CD14-positive monocyte (primary cell): ENCODE data around the gene LHFPL3. TPM values are rescaled to one million over a fixed set of nuclear protein-coding genes. Genes with fewer than 3 reads are reported as not detected.

ENCODE experiments used
- DNase-seq, 3 donors: peaks; one replicate each; pipeline ENCODE4 v3.0.0-alpha.2; 2011 to 2022
- H2AFZ ChIP-seq: 2 replicates; pipeline ENCODE4 v1.6.0; 2012; ENCODE audit warnings: mild to moderate bottlenecking, low read depth, low read length, inconsistent platforms; ENCODE audit not compliant: insufficient read depth, poor library complexity, severe bottlenecking
- H3K27ac ChIP-seq, 2 donors: 1 replicate in 1 of 2; 2 replicates in 1 of 2; pipeline ENCODE4 v1.5.1; 2012 to 2013; ENCODE audit warnings: low read length in 2 of 2, control low read depth in 1 of 2, inconsistent platforms in 1 of 2, low read depth in 1 of 2, mild to moderate bottlenecking in 1 of 2
- H3K27me3 ChIP-seq, 2 donors: one replicate each; pipeline versions ENCODE4 v1.6.0 to v1.6.1; 2011 to 2013; ENCODE audit warnings: low read length in 2 of 2; ENCODE audit not compliant: control insufficient read depth in 2 of 2, insufficient read depth in 2 of 2
- H3K36me3 ChIP-seq, 2 donors: replicated peaks in 1 of 2; 1 replicate in 1 of 2; 2 replicates in 1 of 2; pipeline versions ENCODE4 v1.5.1 to v1.6.1; 2012 to 2013; ENCODE audit warnings: low read length in 2 of 2, control low read depth in 1 of 2, inconsistent platforms in 1 of 2, mild to moderate bottlenecking in 1 of 2; ENCODE audit not compliant: insufficient read depth in 2 of 2, control insufficient read depth in 1 of 2
- H3K4me1 ChIP-seq, 2 donors: 1 replicate in 1 of 2; 2 replicates in 1 of 2; pipeline versions ENCODE4 v1.5.1 to v1.6.1; 2012 to 2013; ENCODE audit warnings: low read length in 2 of 2, control low read depth in 1 of 2, inconsistent platforms in 1 of 2, mild to moderate bottlenecking in 1 of 2, moderate library complexity in 1 of 2; ENCODE audit not compliant: insufficient read depth in 2 of 2, control insufficient read depth in 1 of 2
- H3K4me2 ChIP-seq: replicated peaks from 2 replicates; pipeline ENCODE3; 2012; ENCODE audit warnings: low read length, moderate library complexity, mild to moderate bottlenecking; ENCODE audit not compliant: poor library complexity, severe bottlenecking; ENCODE audit errors: extremely low read depth
- H3K4me3 ChIP-seq, 3 experiments: fragments of 200-600 bp in 1 of 3; sonication (generic) in 1 of 3; replicated peaks in 1 of 3; 1 replicate in 2 of 3; 2 replicates in 1 of 3; pipeline ENCODE4 v1.5.1; 2011 to 2013; ENCODE audit warnings: low read length in 3 of 3, mild to moderate bottlenecking in 3 of 3, control low read depth in 2 of 3, low read depth in 2 of 3, inconsistent platforms in 1 of 3, moderate library complexity in 1 of 3
- H3K79me2 ChIP-seq: 2 replicates; pipeline ENCODE4 v1.6.0; 2012; ENCODE audit warnings: mild to moderate bottlenecking, control low read depth, inconsistent platforms, low read length, moderate library complexity; ENCODE audit not compliant: insufficient read depth
- H3K9ac ChIP-seq: 2 replicates; pipeline ENCODE4 v1.6.0; 2017; ENCODE audit warnings: low read length, mild to moderate bottlenecking; ENCODE audit not compliant: insufficient read depth, poor library complexity, severe bottlenecking
- H3K9me3 ChIP-seq, 2 donors: replicated peaks in 1 of 2; 1 replicate in 1 of 2; 2 replicates in 1 of 2; pipeline versions ENCODE4 v1.5.1 to v1.6.1; 2012 to 2013; ENCODE audit warnings: low read length in 2 of 2, control low read depth in 1 of 2; ENCODE audit not compliant: control insufficient read depth in 1 of 2, insufficient read depth in 1 of 2
- H4K20me1 ChIP-seq: 2 replicates; pipeline ENCODE4 v1.6.0; 2012; ENCODE audit warnings: mild to moderate bottlenecking, low read length, control low read depth, moderate library complexity; ENCODE audit not compliant: insufficient read depth
- H3K27ac Mint-ChIP-seq, 7 donors: one replicate each; pipeline ENCODE4 v1.8.0; 2020; ENCODE audit warnings: mild to moderate bottlenecking in 7 of 7, mixed read lengths in 7 of 7, moderate library complexity in 6 of 7, inconsistent platforms in 2 of 7
- H3K27me3 Mint-ChIP-seq, 3 donors: one replicate each; pipeline ENCODE4 v1.8.0; 2021 to 2022; ENCODE audit warnings: low read depth in 3 of 3, mild to moderate bottlenecking in 3 of 3, mixed read lengths in 3 of 3, moderate library complexity in 3 of 3, inconsistent platforms in 1 of 3
- H3K36me3 Mint-ChIP-seq, 2 donors: one replicate each; pipeline ENCODE4 v1.8.0; 2020; ENCODE audit warnings: mixed read lengths in 2 of 2, inconsistent platforms in 1 of 2, mild to moderate bottlenecking in 1 of 2
- H3K4me1 Mint-ChIP-seq: one replicate; pipeline ENCODE4 v1.8.0; 2020; ENCODE audit warnings: mild to moderate bottlenecking, mixed read lengths
- H3K4me3 Mint-ChIP-seq, 2 donors: one replicate each; pipeline ENCODE4 v1.8.0; 2020; ENCODE audit warnings: mild to moderate bottlenecking in 2 of 2, mixed read lengths in 2 of 2, moderate library complexity in 1 of 2
- H3K9me3 Mint-ChIP-seq, 7 donors: one replicate each; pipeline ENCODE4 v1.8.0; 2020 to 2022; ENCODE audit warnings: mixed read lengths in 7 of 7, mild to moderate bottlenecking in 6 of 7, moderate library complexity in 6 of 7, inconsistent platforms in 2 of 7
- WGBS: methylation state at CpG from one replicate; pipeline ENCODE4 v1.1.5; 2013; ENCODE audit warnings: missing lambda C conversion rate; ENCODE audit not compliant: insufficient coverage; 5-methylcytosine and 5-hydroxymethylcytosine counted together
- intact Hi-C, 2 donors: fragments of 100-400 bp; cut with micrococcal nuclease; formaldehyde crosslinking; loops; one replicate each; pipeline versions ENCODE4 v1.15.0 to v1.15.1; 2023
- polyA plus RNA-seq, 3 donors: library from polyadenylated mRNA; depleted of rRNA in 1 of 3; unstranded in 2 of 3; stranded (reverse) in 1 of 3; fragments of 300-500 nt in 2 of 3; fragments of >200 nt in 1 of 3; fragmentation: Illumina TruSeq in 2 of 3; gene quantifications; 1 replicate in 2 of 3; 2 replicates in 1 of 3; pipeline ENCODE4 v1.2.3, GENCODE V29; 2012 to 2021
- TF ChIP-seq, protein P1 (sequence below): fragments of 200-600 bp; IDR thresholded peaks from one replicate; pipeline ENCODE4 v1.8.0; 2022; ENCODE audit warnings: antibody characterized with exemption, mild to moderate bottlenecking

The LHFPL3 gene
- polyA plus RNA-seq, 3 donors, result not detected

DNA sequence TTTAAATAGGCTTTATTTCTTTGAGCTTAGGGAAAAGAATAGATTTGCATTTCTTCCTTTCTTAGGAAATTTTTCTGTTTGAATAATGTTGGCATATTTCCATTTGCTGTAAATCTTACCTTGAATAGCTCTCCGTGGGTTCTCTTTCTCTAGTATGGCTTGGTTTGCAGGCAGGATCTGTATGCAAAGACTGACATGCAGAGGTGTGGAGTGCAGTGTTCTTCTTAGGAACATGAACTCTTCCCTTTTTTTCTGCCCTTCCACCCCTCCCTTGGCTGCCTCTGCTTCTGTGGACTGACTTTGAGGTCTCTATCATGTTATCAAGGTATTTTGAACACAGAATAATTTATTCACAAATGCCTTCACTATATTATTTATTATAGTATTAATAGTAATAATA is 222.8 kb downstream of the LHFPL3 start:
- no peak overlapping the region for H2AFZ ChIP-seq
- no peak overlapping the region for H3K9ac ChIP-seq
- H3K4me1 ChIP-seq, result no peaks in the 10 kb centered on the region
- H3K79me2 ChIP-seq, result no peaks in the 10 kb centered on the region
- Mint-ChIP-seq H3K27ac (no peak overlapping the region), H3K36me3 (no peaks in the 10 kb centered on the region), H3K4me1 (no peaks in the 10 kb centered on the region), H3K4me3 (no peak overlapping the region), H3K9me3 (peaks cover 0 to 9% (median 3%) of the 10 kb centered on the region in 7 donors), H3K27me3 (no peaks in the 10 kb centered on the region)
- H3K4me2 ChIP-seq, result no peak overlapping the region
- no peaks in the 10 kb centered on the region for H3K27me3 ChIP-seq
- intact Hi-C loops, result no loop called here
- peaks cover 0 to 5% of the 10 kb centered on the region in 2 donors for H3K9me3 ChIP-seq
- H3K4me3 ChIP-seq, result no peak overlapping the region
- DNase-seq, result no peak
- no peaks in the 10 kb centered on the region for H4K20me1 ChIP-seq
- TF ChIP-seq, protein P1, sequence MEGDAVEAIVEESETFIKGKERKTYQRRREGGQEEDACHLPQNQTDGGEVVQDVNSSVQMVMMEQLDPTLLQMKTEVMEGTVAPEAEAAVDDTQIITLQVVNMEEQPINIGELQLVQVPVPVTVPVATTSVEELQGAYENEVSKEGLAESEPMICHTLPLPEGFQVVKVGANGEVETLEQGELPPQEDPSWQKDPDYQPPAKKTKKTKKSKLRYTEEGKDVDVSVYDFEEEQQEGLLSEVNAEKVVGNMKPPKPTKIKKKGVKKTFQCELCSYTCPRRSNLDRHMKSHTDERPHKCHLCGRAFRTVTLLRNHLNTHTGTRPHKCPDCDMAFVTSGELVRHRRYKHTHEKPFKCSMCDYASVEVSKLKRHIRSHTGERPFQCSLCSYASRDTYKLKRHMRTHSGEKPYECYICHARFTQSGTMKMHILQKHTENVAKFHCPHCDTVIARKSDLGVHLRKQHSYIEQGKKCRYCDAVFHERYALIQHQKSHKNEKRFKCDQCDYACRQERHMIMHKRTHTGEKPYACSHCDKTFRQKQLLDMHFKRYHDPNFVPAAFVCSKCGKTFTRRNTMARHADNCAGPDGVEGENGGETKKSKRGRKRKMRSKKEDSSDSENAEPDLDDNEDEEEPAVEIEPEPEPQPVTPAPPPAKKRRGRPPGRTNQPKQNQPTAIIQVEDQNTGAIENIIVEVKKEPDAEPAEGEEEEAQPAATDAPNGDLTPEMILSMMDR, result no peak
- H3K36me3 ChIP-seq, result no peaks in the 10 kb centered on the region
- WGBS, result no CpG with 5 or more reads among the region's 1 CpG
- no peak overlapping the region for H3K27ac ChIP-seq

DNA sequence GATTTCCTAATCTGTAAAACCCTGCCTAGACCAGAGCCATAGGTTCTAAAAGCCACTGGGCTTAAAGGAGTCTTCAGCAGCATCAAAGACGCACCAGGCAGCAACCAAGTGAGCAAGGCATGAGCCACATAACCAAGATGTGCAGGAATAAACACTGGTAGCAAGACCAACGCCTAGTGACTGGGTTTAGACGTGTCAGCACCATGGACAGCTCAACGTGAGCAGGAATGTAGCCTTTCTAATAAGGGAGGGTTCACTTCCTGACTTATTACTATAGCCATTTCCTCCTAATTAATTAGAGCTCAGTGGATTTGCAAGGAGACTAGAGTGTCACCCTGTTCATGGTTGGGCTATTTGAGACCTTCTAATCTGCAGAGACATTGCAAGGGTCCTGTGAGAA is 223.7 kb downstream of the LHFPL3 start:
- no peak overlapping the region for H3K4me3 Mint-ChIP-seq
- no peaks in the 10 kb centered on the region for H3K4me1 Mint-ChIP-seq
- H3K27me3 Mint-ChIP-seq, result no peaks in the 10 kb centered on the region
- DNase-seq, result no peak
- H3K4me3 ChIP-seq, result no peak overlapping the region
- no peak overlapping the region for H3K27ac Mint-ChIP-seq
- H3K9me3 ChIP-seq, result peaks cover 0 to 8% of the 10 kb centered on the region in 2 donors
- H3K9me3 Mint-ChIP-seq, result peaks cover 0 to 12% (median 6%) of the 10 kb centered on the region in 7 donors
- H3K27ac ChIP-seq, result no peak overlapping the region
- H3K36me3 ChIP-seq, result no peaks in the 10 kb centered on the region
- no peaks in the 10 kb centered on the region for H3K4me1 ChIP-seq
- no peaks in the 10 kb centered on the region for H3K79me2 ChIP-seq
- TF ChIP-seq, protein P1, result no peak
- intact Hi-C loops, result no loop called here
- H2AFZ ChIP-seq, result no peak overlapping the region
- H3K27me3 ChIP-seq, result no peaks in the 10 kb centered on the region
- H3K4me2 ChIP-seq, result no peak overlapping the region
- no peaks in the 10 kb centered on the region for H3K36me3 Mint-ChIP-seq
- no peak overlapping the region for H3K9ac ChIP-seq
- H4K20me1 ChIP-seq, result no peaks in the 10 kb centered on the region
- 23% methylated on average over 3 of the region's 4 CpGs for WGBS
